ENCODE measurements around the gene GSTM1.
"Not testable (repeated sequence)": the region's sequence is repeated elsewhere in the genome, so short reads cannot be mapped to it uniquely, and the experiment has no call there.

Gene GSTM1

DNA sequence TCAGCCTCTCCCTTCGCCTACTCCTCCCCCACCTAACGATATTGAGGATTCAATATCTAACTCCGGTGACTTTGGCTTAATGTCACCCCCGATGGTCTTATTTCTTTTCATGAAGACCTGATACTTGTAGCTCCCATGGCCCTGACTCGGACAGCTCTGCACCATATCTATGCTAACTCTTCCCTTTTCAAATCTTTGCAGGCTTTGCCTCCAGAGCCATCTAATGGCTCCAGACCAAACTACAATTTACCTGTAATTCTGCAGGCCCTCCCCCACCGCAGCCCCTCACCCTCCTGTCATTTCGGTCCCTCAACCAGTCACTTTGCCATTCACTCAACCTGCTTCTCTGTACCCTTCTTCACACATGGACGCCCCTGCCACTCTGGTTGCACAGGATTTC lies 16.6 kb downstream of the GSTM1 start:
- no peak for FAIRE-seq

- no peak for FAIRE-seq
These were observed 17.8 kb downstream of the GSTM1 start for GRCh38 chr1:109705411-109705810.

- not testable (repeated sequence) for FAIRE-seq
These were observed 21.3 kb downstream of the GSTM1 start for GRCh38 chr1:109708949-109709348.

- not testable (repeated sequence) for FAIRE-seq
These were observed 22.2 kb downstream of the GSTM1 start for GRCh38 chr1:109709822-109710221.

DNA sequence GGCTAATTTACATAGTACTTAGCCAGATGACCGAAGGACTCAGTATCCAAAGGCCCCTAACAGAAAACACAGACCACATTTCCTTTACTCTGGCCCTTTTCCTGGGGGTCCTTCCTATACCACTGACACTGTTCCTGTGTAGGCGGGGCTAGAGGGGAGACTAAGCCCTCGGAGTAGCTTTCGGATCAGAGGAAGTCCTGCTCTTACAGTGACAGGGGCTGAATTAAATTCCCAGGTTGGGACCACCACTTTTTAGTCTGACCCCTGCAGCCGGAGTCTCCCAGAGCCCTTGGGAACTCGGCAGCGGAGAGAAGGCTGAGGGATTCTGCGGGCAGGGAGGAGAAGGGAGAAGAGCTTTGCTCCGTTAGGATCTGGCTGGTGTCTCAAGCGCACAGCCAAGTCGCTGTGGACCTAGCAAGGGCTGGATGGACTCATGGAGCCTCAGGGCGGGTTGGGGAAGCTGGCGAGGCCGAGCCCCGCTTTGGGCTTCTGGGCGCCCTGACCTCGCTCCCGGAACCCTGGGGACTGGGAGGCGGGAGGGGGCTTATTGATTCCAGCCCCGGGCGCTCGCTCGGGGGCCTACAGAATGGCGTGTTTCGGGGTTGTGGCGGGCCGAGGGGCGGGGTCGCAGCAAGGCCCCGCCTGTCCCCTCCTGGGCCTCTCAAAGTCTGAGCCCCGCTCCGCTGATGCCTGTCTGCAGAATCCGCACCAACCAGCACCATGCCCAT lies 24.1 kb downstream of the GSTM1 start, which contains the start of gene GSTM5:
Gene GSTM5, plus strand, starts transcription at position 659 of the 728 bp plus-strand sequence. Its CDS starts 62 bp downstream, at position 721.
- FAIRE-seq: not testable (repeated sequence)

DNA sequence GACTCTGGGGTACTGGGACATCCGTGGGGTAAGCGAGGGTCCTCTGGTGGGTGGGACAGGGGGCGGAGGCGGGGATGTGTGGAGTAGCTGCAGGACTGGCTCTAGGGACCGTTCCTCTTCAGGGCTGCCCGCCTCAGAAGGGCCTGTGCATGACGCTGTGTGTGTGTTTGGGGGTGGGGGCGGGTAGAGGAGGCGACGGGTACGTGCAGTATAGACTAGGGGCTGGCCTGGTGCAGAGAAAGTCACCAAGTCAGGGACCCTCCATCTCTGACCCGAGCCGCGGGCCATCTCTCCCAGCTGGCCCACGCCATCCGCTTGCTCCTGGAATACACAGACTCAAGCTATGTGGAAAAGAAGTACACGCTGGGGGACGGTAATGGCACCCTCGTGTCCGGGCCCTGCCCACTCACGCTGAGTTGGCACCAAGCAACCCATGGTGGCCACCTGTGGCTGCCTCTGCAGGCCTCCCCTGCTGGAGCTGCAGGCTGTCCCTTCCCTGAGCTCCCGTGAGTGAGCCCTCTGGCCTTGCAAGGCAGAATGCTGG lies 24.8 kb downstream of the GSTM1 start:
- no peak for FAIRE-seq

DNA sequence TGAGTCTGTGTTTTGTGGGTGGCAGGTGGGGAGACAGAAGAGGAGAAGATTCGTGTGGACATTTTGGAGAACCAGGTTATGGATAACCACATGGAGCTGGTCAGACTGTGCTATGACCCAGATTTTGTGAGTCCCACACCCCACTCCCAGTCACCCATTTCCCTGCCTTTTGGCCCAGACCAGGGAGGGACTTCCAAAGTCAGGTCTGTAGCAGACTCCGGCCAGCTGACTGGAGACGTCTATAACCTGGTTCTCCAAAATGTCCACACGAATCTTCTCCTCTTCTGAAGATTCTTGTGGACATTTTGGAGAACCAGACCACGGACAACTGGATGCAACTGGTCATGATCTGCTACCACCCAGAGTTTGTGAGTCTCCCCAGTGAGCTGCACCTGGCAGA lies 26.0 kb downstream of the GSTM1 start:
- no peak for FAIRE-seq

DNA sequence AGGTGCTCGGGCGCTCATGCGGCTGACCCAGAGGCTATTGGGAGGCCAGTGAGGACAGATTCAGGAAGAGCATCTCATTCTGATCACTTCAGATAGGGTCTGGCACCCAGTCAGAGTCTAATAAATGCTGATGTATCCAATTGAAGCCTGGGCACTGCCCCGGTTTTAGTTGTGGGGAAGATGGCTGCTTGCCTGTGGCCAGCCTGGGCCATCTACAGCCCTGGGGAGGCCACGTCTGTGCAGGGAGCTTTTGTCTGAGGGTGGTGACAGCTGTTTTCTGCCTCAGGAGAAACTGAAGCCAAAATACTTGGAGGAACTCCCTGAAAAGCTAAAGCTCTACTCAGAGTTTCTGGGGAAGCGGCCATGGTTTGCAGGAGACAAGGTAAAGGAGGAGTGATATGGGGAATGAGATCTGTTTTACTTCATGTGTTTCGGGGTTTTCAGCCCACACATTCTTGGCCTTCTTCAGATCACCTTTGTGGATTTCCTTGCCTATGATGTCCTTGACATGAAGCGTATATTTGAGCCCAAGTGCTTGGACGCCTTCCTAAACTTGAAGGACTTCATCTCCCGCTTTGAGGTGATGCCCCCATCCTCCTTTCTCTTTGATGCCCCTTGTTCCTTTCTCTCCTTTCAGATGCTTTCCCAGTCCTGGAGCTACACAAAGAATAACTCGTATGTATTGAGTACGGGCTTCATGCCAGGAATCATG lies 27.2 kb downstream of the GSTM1 start:
- FAIRE-seq: no peak

DNA sequence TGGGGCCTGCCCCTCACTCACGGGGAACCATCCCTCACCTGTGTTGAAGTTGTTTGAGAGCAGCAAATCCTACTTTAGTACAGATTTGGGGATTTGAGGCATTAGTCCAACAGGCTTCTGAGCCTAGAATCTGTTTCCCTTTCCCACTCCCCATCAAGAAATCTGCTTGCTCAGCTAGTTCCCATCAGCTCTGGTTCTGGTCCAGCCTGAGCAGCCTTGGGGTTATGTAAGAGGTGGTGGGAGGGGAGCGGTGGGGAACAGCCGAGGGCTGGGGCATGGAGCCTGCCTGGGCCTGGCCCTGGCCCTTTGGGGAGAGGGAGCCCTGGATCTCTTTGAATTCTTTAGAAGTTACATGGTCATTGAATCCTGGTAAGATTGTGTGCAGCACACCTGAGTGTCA lies 28.5 kb downstream of the GSTM1 start:
- FAIRE-seq: no peak

DNA sequence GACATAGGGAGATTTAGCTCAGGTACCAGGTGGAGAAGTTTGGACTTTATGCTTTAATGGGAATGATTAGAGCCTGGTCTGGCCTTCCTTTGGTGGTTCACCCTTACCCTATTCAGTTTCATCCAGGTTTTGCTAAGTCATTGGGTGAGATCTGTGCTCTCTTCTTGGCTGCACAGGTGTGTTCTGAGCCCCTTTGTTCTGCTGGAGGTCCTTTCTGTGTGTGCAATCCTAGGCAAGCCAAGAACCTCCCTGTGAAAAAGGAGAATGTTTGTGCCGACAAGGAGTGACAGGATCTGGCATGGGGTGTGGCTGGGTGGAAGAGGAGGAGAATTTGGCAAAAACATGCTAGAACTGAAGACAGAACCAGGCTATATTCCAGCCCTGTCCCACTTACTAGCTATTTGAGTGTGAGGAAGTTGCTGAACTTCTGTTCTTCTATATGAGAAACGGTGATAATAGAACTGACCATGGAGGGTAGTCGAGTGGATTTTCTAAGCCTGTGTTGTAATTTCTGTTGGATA lies 29.0 kb downstream of the GSTM1 start:
- no peak for FAIRE-seq

DNA sequence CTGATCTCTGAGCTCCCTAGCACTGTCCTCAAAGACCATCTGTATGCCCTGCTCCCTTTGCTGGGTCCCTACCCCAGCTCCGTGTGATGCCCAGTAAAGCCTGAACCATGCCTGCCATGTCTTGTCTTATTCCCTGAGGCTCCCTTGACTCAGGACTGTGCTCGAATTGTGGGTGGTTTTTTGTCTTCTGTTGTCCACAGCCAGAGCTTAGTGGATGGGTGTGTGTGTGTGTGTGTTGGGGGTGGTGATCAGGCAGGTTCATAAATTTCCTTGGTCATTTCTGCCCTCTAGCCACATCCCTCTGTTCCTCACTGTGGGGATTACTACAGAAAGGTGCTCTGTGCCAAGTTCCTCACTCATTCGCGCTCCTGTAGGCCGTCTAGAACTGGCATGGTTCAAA lies 30.1 kb downstream of the GSTM1 start:
- FAIRE-seq: no peak

- no peak for FAIRE-seq
These were observed 30.9 kb downstream of the GSTM1 start for GRCh38 chr1:109718495-109718894.

GRCh38 chr1:109719337-109719837 lies 31.8 kb downstream of the GSTM1 start:
- FAIRE-seq: no peak

- FAIRE-seq: no peak
These were observed 33.4 kb downstream of the GSTM1 start for GRCh38 chr1:109721042-109721441.

DNA sequence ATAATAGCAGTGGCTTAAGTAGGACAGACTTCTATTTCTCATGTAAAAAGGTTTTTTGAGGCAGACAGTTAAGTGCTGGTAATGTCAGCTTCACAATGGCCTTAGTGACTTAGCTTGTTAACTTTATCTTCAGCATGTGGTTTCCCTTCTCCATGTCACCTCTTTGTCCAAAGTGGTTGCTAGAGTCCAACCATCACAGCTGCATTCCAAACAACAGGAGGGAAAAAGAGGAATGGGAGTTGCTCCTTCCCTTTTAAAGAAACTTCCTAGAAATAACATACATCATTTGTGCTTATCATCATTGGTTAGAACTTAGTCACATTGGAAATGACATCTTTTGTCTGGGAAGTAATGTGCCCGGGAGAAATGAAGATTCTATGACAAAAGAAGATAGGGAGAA lies 34.4 kb downstream of the GSTM1 start:
- FAIRE-seq: no peak

DNA sequence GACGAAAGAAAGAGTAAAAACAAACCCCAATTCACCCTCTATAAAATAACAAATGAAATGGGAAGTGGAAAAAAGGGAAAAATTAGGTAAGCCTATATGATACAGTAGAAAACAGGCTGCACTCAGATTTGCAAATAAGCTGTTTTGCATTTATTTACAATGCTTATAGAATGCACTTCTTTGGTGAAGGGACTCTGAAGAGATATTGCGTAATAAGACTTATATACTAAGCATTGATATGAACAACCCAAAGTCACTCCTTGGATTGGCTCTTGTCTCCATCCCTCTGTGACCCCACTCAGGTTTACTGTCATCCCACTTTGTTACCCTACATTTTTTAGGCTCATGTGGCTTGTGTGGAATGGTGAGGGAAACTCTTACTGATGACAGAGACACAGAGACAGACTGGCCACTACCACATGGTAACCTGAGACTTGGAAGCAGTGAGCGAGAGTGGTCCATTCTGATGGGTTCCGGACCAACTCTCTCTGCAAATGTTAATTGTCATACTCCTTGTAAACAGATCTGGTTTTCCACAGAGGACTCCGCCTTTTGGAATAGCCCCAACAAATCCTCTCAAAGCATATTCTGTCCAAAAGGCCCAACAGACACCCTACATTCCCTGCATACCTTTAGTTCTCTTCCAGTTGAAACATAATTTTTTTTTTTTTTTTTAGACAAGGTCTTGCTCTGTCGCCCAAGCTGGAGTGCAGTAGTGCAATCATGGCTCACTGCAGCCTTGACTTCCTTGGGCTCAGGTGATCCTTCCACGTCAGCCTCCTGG lies 35.5 kb downstream of the GSTM1 start:
- no peak for FAIRE-seq

GRCh38 chr1:109724933-109725332 lies 37.3 kb downstream of the GSTM1 start:
- no peak for FAIRE-seq

DNA sequence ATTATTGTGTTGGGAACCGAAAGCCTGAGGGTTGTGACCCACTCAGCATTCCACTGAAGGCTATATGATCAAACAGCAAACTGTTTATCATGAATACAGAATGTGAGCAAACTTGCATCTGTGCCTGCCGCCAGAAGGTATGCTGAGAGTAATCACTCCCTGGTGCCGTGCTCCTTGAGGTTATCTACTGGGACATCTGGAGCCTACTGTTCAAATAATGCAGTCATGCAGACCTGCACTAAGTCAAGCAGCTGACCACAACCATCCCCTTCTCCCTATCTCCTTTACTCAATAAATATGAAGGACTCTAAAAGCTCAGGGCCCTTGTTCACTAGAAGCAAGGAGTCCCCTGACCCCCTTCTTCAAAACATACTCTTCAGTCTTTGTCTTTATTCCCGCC lies 37.9 kb downstream of the GSTM1 start:
- no peak for FAIRE-seq

GRCh38 chr1:109726007-109726406 lies 38.4 kb downstream of the GSTM1 start:
- FAIRE-seq: no peak

- FAIRE-seq: no peak
These were observed 39.2 kb downstream of the GSTM1 start for GRCh38 chr1:109726728-109727373.

DNA sequence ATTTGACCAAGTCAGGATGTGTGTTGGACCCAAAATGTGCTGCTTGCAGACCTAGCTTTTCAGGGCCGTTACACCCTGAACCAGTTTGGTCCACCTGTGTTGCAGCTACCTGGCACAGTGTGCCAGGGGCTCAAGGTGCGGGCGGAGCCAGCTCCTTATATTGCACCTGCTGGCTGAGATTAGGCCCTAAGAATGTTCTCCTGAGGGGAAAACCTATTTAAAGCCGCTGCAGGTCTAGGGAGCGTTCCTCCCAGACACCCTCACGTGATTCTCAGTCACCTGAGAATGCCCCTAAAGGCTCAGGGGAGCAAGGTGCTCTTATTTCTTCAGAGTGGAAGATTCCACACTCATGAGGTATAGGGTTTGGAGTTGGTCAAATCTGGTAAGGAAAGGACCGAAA lies 41.3 kb downstream of the GSTM1 start:
- no peak for FAIRE-seq

GRCh38 chr1:109730666-109731065 lies 43.0 kb downstream of the GSTM1 start:
- no peak for FAIRE-seq

All from endometrium (tissue), 2 donors.